Anterior cingulate cortex (tissue), 58 donors: ENCODE results near the gene MKLN1.
"Not testable (repeated sequence)": the region's sequence is repeated elsewhere in the genome, so short reads cannot be mapped to it uniquely, and the experiment has no call there.

ENCODE experiments used
- DNase-seq, 58 donors: peaks; one replicate each; lab custom pipeline; 2025; lab: John Stamatoyannopoulos, UW

The MKLN1 gene

GRCh38 chr7:131327626-131328376, at the start of gene MKLN1:
TSS of gene MKLN1 (plus strand) at chr7:131327876. CDS start at chr7:131327900, 24 bp downstream.
- peak; percentile 9 to 93 (median 82) for DNase-seq

- no peak for DNase-seq
Observed at GRCh38 chr7:131279044-131279443, 48.6 kb upstream of the MKLN1 start.

- DNase-seq, result no peak
Observed at GRCh38 chr7:131281266-131282048, 46.2 kb upstream of the MKLN1 start.

GRCh38 chr7:131284702-131285419, 42.8 kb upstream of the MKLN1 start:
- peak in 38 of 58 donors; percentile 6 to 81 (median 31) for DNase-seq

- DNase-seq, result no peak
Observed at GRCh38 chr7:131285556-131285955, 42.1 kb upstream of the MKLN1 start.

GRCh38 chr7:131288450-131288849, 39.2 kb upstream of the MKLN1 start:
- no peak for DNase-seq

- DNase-seq, result no peak
Observed at GRCh38 chr7:131289051-131289450, 38.6 kb upstream of the MKLN1 start.

GRCh38 chr7:131292141-131292905, 35.4 kb upstream of the MKLN1 start:
- DNase-seq, result no peak

GRCh38 chr7:131293018-131293417, 34.7 kb upstream of the MKLN1 start:
- DNase-seq, result peak in 1 of 58 donors; percentile 27

- DNase-seq, result no peak
Observed at GRCh38 chr7:131294553-131294952, 33.1 kb upstream of the MKLN1 start.

GRCh38 chr7:131298608-131298992, 29.1 kb upstream of the MKLN1 start:
- DNase-seq, result no peak

GRCh38 chr7:131299074-131299473, 28.6 kb upstream of the MKLN1 start:
- no peak for DNase-seq

GRCh38 chr7:131300078-131300477, 27.6 kb upstream of the MKLN1 start:
- DNase-seq, result no peak

GRCh38 chr7:131300572-131301466, 26.9 kb upstream of the MKLN1 start:
- no peak for DNase-seq

GRCh38 chr7:131302446-131302845, 25.2 kb upstream of the MKLN1 start:
- DNase-seq, result peak in 5 of 58 donors; percentile 3 to 19 (median 5)

GRCh38 chr7:131302876-131303707, 24.6 kb upstream of the MKLN1 start:
- DNase-seq, result peak in 28 of 58 donors; percentile 2 to 41 (median 10)

GRCh38 chr7:131305152-131305551, 22.5 kb upstream of the MKLN1 start:
- DNase-seq, result no peak

- not testable (repeated sequence) for DNase-seq
Observed at GRCh38 chr7:131306041-131306440, 21.6 kb upstream of the MKLN1 start.
